SK-N-SH treated with all-trans-retinoic acid at 6 μM for 48 hours (cell line): ENCODE results near the gene ISLR2.

ENCODE experiments used
- ARNTL ChIP-seq: fragments of 450-650 bp; formaldehyde crosslinking; IDR thresholded peaks from 2 replicates; pipeline ENCODE4 v1.5.0; 2020; ENCODE audit warnings: low read depth, mild to moderate bottlenecking, moderate library complexity, borderline replicate concordance
- BACH2 ChIP-seq: fragments of 250-450 bp; sonication (Bioruptor Pico); IDR thresholded peaks from 2 replicates; pipeline ENCODE4 v1.9.0; 2021; ENCODE audit warnings: mild to moderate bottlenecking, borderline replicate concordance
- OSR1 ChIP-seq: fragments of 250-450 bp; sonication (Bioruptor Pico); IDR thresholded peaks from 2 replicates; pipeline ENCODE4 v1.8.0; 2022; ENCODE audit warnings: moderate library complexity, mild to moderate bottlenecking, inconsistent platforms
- RARB ChIP-seq: fragments of 250-450 bp; sonication (Bioruptor Pico); IDR thresholded peaks from 2 replicates; pipeline ENCODE4 v1.8.0; 2021; ENCODE audit warnings: mild to moderate bottlenecking, moderate library complexity
- TCF4 ChIP-seq: fragments of 250-450 bp; sonication (Bioruptor Pico); IDR thresholded peaks from 2 replicates; pipeline ENCODE4 v1.8.0; 2021; ENCODE audit warnings: mild to moderate bottlenecking, moderate library complexity, borderline replicate concordance
- ZFP30 ChIP-seq: fragments of 450-650 bp; formaldehyde crosslinking; IDR thresholded peaks from 2 replicates; pipeline ENCODE4 v1.5.0; 2022; ENCODE audit warnings: mild to moderate bottlenecking, moderate library complexity
- ZNF565 ChIP-seq: fragments of 450-650 bp; formaldehyde crosslinking; conservative IDR thresholded peaks from 2 replicates; pipeline ENCODE4 v1.5.0; 2020; ENCODE audit warnings: low read depth, mild to moderate bottlenecking, moderate library complexity
- TF ChIP-seq, protein P1 (sequence below): fragments of 250-450 bp; sonication (Bioruptor Pico); IDR thresholded peaks from 2 replicates; pipeline ENCODE4 v1.5.0; 2020; ENCODE audit warnings: mild to moderate bottlenecking, moderate library complexity
- TF ChIP-seq, protein P2 (sequence below): fragments of 250-450 bp; sonication (Bioruptor Pico); IDR thresholded peaks from 2 replicates; pipeline ENCODE4 v1.5.1; 2021; ENCODE audit warnings: mild to moderate bottlenecking, moderate library complexity

GRCh38 chr15:74171965-74172541 is 41.7 kb downstream of the ISLR2 start:
- no peak for TF ChIP-seq TCF4 (CRISPR knock-in tag)
- no peak for TF ChIP-seq RARB (CRISPR knock-in tag)
- no peak for TF ChIP-seq OSR1 (CRISPR knock-in tag)
- no peak for TF ChIP-seq ZNF565
- TF ChIP-seq ZFP30 (CRISPR knock-in tag): no peak
- no peak for TF ChIP-seq ARNTL (CRISPR knock-in tag)
- TF ChIP-seq, protein P1, sequence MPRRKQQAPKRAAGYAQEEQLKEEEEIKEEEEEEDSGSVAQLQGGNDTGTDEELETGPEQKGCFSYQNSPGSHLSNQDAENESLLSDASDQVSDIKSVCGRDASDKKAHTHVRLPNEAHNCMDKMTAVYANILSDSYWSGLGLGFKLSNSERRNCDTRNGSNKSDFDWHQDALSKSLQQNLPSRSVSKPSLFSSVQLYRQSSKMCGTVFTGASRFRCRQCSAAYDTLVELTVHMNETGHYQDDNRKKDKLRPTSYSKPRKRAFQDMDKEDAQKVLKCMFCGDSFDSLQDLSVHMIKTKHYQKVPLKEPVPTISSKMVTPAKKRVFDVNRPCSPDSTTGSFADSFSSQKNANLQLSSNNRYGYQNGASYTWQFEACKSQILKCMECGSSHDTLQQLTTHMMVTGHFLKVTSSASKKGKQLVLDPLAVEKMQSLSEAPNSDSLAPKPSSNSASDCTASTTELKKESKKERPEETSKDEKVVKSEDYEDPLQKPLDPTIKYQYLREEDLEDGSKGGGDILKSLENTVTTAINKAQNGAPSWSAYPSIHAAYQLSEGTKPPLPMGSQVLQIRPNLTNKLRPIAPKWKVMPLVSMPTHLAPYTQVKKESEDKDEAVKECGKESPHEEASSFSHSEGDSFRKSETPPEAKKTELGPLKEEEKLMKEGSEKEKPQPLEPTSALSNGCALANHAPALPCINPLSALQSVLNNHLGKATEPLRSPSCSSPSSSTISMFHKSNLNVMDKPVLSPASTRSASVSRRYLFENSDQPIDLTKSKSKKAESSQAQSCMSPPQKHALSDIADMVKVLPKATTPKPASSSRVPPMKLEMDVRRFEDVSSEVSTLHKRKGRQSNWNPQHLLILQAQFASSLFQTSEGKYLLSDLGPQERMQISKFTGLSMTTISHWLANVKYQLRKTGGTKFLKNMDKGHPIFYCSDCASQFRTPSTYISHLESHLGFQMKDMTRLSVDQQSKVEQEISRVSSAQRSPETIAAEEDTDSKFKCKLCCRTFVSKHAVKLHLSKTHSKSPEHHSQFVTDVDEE (CRISPR knock-in tag): no peak
- TF ChIP-seq, protein P2, sequence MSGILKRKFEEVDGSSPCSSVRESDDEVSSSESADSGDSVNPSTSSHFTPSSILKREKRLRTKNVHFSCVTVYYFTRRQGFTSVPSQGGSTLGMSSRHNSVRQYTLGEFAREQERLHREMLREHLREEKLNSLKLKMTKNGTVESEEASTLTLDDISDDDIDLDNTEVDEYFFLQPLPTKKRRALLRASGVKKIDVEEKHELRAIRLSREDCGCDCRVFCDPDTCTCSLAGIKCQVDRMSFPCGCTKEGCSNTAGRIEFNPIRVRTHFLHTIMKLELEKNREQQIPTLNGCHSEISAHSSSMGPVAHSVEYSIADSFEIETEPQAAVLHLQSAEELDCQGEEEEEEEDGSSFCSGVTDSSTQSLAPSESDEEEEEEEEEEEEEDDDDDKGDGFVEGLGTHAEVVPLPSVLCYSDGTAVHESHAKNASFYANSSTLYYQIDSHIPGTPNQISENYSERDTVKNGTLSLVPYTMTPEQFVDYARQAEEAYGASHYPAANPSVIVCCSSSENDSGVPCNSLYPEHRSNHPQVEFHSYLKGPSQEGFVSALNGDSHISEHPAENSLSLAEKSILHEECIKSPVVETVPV (CRISPR knock-in tag): no peak
- no peak for TF ChIP-seq BACH2 (CRISPR knock-in tag)
